Measurements from ENCODE around the gene POLR3GL.

The POLR3GL gene

GRCh38 chr1:146001709-146002108, 37.2 kb downstream of the POLR3GL start:
- Histone ChIP-seq H3K36me3 (no peaks in the 10 kb centered on the region), H3K9me3 (ENCODE audit: severe bottlenecking) (no peaks in the 10 kb centered on the region), H3K27me3 (ENCODE audit: insufficient read depth, low read depth, severe bottlenecking) (no peaks in the 10 kb centered on the region), H3K27ac (no peak overlapping the region), H3K4me3 (ENCODE audit: low read depth, low read length) (no peak overlapping the region)
- DNase-seq = no peak
- TF ChIP-seq, protein P1, sequence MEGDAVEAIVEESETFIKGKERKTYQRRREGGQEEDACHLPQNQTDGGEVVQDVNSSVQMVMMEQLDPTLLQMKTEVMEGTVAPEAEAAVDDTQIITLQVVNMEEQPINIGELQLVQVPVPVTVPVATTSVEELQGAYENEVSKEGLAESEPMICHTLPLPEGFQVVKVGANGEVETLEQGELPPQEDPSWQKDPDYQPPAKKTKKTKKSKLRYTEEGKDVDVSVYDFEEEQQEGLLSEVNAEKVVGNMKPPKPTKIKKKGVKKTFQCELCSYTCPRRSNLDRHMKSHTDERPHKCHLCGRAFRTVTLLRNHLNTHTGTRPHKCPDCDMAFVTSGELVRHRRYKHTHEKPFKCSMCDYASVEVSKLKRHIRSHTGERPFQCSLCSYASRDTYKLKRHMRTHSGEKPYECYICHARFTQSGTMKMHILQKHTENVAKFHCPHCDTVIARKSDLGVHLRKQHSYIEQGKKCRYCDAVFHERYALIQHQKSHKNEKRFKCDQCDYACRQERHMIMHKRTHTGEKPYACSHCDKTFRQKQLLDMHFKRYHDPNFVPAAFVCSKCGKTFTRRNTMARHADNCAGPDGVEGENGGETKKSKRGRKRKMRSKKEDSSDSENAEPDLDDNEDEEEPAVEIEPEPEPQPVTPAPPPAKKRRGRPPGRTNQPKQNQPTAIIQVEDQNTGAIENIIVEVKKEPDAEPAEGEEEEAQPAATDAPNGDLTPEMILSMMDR (IDR thresholded peaks at IDR 0.05; ENCODE audit: low read depth, low read length) = no peak

DNA sequence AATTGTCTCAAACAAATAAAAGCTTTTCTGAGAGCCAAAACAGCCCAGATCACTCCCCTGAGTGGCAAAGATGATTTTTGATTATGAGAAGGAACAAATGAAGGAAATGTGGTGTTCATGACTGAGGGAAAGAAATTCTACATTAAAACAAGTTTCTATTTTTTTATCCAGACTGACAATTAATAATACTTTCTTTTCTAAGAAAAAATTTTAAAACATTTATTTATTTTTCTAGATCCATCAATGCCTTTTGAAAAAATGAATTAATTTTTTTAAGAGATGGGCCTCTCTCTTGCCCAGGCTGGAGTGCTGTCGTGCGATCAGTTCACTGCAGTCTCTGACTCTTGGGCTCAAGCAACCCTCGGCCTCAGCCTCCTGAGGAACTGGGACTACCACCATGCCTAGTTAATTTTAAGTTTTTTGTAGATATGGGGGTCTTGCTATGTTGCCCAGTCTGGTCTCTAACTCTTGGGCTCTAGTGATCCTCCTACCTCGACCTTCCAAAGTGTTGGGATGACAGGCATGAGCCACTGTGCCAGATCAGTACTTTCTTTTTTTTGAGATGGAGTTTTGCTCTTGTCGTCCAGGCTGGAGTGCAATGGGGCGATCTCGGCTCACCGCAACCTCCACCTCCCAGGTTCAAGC, 43.1 kb downstream of the POLR3GL start:
- H3K36me3 ChIP-seq = no peaks in the 10 kb centered on the region

DNA sequence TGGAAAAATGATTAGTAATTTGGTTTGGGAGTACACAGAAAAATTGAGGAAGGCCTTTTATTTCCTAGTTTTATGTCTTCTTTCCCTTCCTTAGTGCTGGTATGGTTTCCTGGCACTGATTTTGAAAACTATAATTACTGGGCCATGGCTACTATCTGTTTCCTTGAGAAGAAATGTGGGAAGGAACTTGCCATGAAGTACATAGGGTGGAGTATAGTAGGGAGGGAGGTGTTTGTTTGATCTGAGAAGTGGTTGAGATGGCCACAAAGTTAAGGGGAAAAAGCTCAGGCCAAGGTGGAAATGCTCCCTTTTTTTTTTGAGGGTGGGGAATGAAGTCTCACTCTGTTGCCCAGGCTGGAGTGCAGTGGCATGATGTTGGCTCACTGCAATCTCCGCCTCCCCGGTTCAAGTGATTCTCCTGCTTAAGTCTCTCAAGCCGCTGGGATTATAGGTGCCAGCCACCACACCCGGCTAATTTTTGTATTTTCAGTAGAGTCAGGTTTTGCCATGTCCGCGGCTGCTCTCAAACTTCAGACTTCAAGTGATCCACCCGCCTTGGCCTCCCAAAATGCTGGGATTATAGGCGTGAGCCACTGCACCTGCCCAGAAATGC, 45.7 kb downstream of the POLR3GL start:
- Histone ChIP-seq H3K27ac (no peak overlapping the region), H3K27me3 (ENCODE audit: insufficient read depth, low read depth, severe bottlenecking) (no peaks in the 10 kb centered on the region), H3K9me3 (ENCODE audit: severe bottlenecking) (no peaks in the 10 kb centered on the region), H3K36me3 (no peaks in the 10 kb centered on the region), H3K4me3 (ENCODE audit: low read depth, low read length) (no peak overlapping the region)
- TF ChIP-seq, protein P1 (IDR thresholded peaks at IDR 0.05; ENCODE audit: low read depth, low read length) = no peak
- no peak for DNase-seq

More for the DNA sequence above, 43.1 kb downstream of the POLR3GL start:
- Histone ChIP-seq H3K27ac (no peak overlapping the region), H3K9me3 (ENCODE audit: severe bottlenecking) (no peaks in the 10 kb centered on the region), H3K4me3 (ENCODE audit: low read depth, low read length) (no peak overlapping the region), H3K27me3 (ENCODE audit: insufficient read depth, low read depth, severe bottlenecking) (no peaks in the 10 kb centered on the region)
- no peak for DNase-seq
- TF ChIP-seq, protein P1 (IDR thresholded peaks at IDR 0.05; ENCODE audit: low read depth, low read length) = no peak

- DNase-seq = peak; percentile 80
- H3K36me3 ChIP-seq = no peaks in the 10 kb centered on the region
- no peak overlapping the region for H3K27ac ChIP-seq
- H3K4me3 ChIP-seq (ENCODE audit: low read depth, low read length) = no peak overlapping the region
- no peaks in the 10 kb centered on the region for H3K27me3 ChIP-seq (ENCODE audit: insufficient read depth, low read depth, severe bottlenecking)
- H3K9me3 ChIP-seq (ENCODE audit: severe bottlenecking) = no peaks in the 10 kb centered on the region
- TF ChIP-seq, protein P1 (IDR thresholded peaks at IDR 0.05; ENCODE audit: low read depth, low read length) = peak; percentile 75
Measured at GRCh38 chr1:146012703-146013558, 48.4 kb downstream of the POLR3GL start.

- DNase-seq = no peak
- Histone ChIP-seq H3K9me3 (ENCODE audit: severe bottlenecking) (no peaks in the 10 kb centered on the region), H3K27me3 (ENCODE audit: insufficient read depth, low read depth, severe bottlenecking) (no peaks in the 10 kb centered on the region), H3K4me3 (ENCODE audit: low read depth, low read length) (no peak overlapping the region), H3K27ac (no peak overlapping the region), H3K36me3 (no peaks in the 10 kb centered on the region)
- TF ChIP-seq, protein P1 (IDR thresholded peaks at IDR 0.05; ENCODE audit: low read depth, low read length) = no peak
Measured at GRCh38 chr1:146013559-146013922, 49.1 kb downstream of the POLR3GL start.
